B cell (primary cell): Measurements from ENCODE around the gene GPR21. TPM values are rescaled to one million over a fixed set of nuclear protein-coding genes. Genes with fewer than 3 reads are reported as not detected.
A peak's percentile ranks its signal among the peaks of the same experiment; 100 is the strongest.

Experiments used
- ATAC-seq: fragments of 200-7000 bp; cut with Tn5 transposase; one replicate; pipeline ENCODE4 v1.10.0; 2021; ENCODE audit warnings: low read depth, mild to moderate bottlenecking, moderate number of reproducible peaks, moderate library complexity
- CTCF ChIA-PET: fragments of 350-600 bp; sonication (Branson Sonifier 250); formaldehyde crosslinking; loops from one replicate; lab custom pipeline; 2021; ENCODE audit warnings: antibody characterized with exemption, inconsistent platforms; lab: Charles Lee
- POLR2A ChIA-PET: fragments of 350-600 bp; sonication (Branson Sonifier 250); formaldehyde crosslinking; loops from one replicate; lab custom pipeline; 2021; ENCODE audit warnings: antibody characterized with exemption; lab: Charles Lee
- DNase-seq: peaks from one replicate; pipeline ENCODE4 v3.0.0; 2013
- H2AFZ ChIP-seq: 2 replicates; pipeline ENCODE4 v1.6.1; 2012; ENCODE audit warnings: mild to moderate bottlenecking, low read depth, low read length; ENCODE audit not compliant: insufficient read depth, poor library complexity, severe bottlenecking
- H3K27ac ChIP-seq, 2 donors: 1 replicate in 1 of 2; 2 replicates in 1 of 2; pipeline ENCODE4 v1.5.1; 2012 to 2013; ENCODE audit warnings: low read length in 2 of 2, mild to moderate bottlenecking in 2 of 2, moderate library complexity in 1 of 2
- H3K27me3 ChIP-seq, 4 experiments: fragments of 200-600 bp in 1 of 4; sonication (generic) in 1 of 4; replicated peaks in 1 of 4; 1 replicate in 2 of 4; 2 replicates in 2 of 4; pipeline versions ENCODE4 v1.6.1 to v1.7.0; 2013 to 2016; ENCODE audit warnings: low read length in 3 of 4, mild to moderate bottlenecking in 2 of 4, mixed read lengths in 1 of 4, moderate library complexity in 1 of 4; ENCODE audit not compliant: insufficient read depth in 4 of 4, control insufficient read depth in 3 of 4; ENCODE audit errors: control extremely low read depth in 1 of 4
- H3K36me3 ChIP-seq, 2 experiments: replicated peaks in 1 of 2; 1 replicate in 1 of 2; 2 replicates in 1 of 2; pipeline versions ENCODE4 v1.6.1 to v1.7.1; 2013; ENCODE audit warnings: low read length in 1 of 2; ENCODE audit not compliant: insufficient read depth in 2 of 2, control insufficient read depth in 1 of 2; ENCODE audit errors: control extremely low read depth in 1 of 2, extremely low read depth in 1 of 2
- H3K4me1 ChIP-seq, 2 donors: fragments of 200-600 bp in 1 of 2; sonication (generic) in 1 of 2; 1 replicate in 1 of 2; 2 replicates in 1 of 2; pipeline versions ENCODE4 v1.5.1 to v1.6.1; 2013 to 2017; ENCODE audit warnings: low read length in 2 of 2; ENCODE audit not compliant: control insufficient read depth in 2 of 2, insufficient read depth in 2 of 2
- H3K4me2 ChIP-seq: replicated peaks from 2 replicates; pipeline ENCODE3; 2012; ENCODE audit warnings: mild to moderate bottlenecking, low read depth, low read length; ENCODE audit not compliant: poor library complexity, severe bottlenecking
- H3K4me3 ChIP-seq, 5 experiments: fragments of 200-600 bp in 1 of 5; sonication (generic) in 1 of 5; 1 replicate in 3 of 5; 2 replicates in 2 of 5; pipeline versions ENCODE4 v1.5.1 to v1.7.0; 2011 to 2016; ENCODE audit warnings: low read length in 4 of 5, mild to moderate bottlenecking in 4 of 5, low read depth in 2 of 5, control low read depth in 1 of 5, moderate library complexity in 1 of 5; ENCODE audit not compliant: insufficient read depth in 1 of 5; ENCODE audit errors: control extremely low read depth in 1 of 5, extremely low read depth in 1 of 5
- H3K79me2 ChIP-seq: fragments of 200-600 bp; sonication (generic); one replicate; pipeline ENCODE4 v1.6.0; 2016; ENCODE audit warnings: low read length; ENCODE audit not compliant: control insufficient read depth, insufficient read depth
- H3K9ac ChIP-seq: fragments of 200-600 bp; sonication (generic); 2 replicates; pipeline ENCODE4 v1.6.1; 2017; ENCODE audit warnings: mild to moderate bottlenecking, low read length, moderate library complexity
- H3K9me3 ChIP-seq, 3 donors: one replicate each; pipeline versions ENCODE4 v1.6.1 to v1.7.1; 2013; ENCODE audit warnings: low read length in 2 of 3; ENCODE audit not compliant: control insufficient read depth in 2 of 3, insufficient read depth in 1 of 3; ENCODE audit errors: control extremely low read depth in 1 of 3
- H4K20me1 ChIP-seq: 2 replicates; pipeline ENCODE4 v1.6.0; 2012; ENCODE audit warnings: mild to moderate bottlenecking, low read length; ENCODE audit not compliant: insufficient read depth, control insufficient read depth, poor library complexity, severe bottlenecking
- H3K27ac Mint-ChIP-seq: one replicate; pipeline ENCODE4 v1.8.0; 2021; ENCODE audit warnings: mixed read lengths
- H3K27me3 Mint-ChIP-seq: one replicate; pipeline ENCODE4 v1.8.0; 2021; ENCODE audit warnings: mixed read lengths
- H3K4me1 Mint-ChIP-seq: one replicate; pipeline ENCODE4 v1.8.0; 2021; ENCODE audit warnings: mixed read lengths
- H3K4me3 Mint-ChIP-seq: one replicate; pipeline ENCODE4 v1.8.0; 2021; ENCODE audit warnings: mixed read lengths
- H3K9me3 Mint-ChIP-seq: one replicate; pipeline ENCODE4 v1.8.0; 2022; ENCODE audit warnings: mixed read lengths; ENCODE audit not compliant: insufficient read depth
- CTCF ChIP-seq: fragments of 200-600 bp; IDR thresholded peaks from one replicate; pipeline ENCODE4 v1.8.0; 2022; ENCODE audit warnings: antibody characterized with exemption, mild to moderate bottlenecking
- EZH2 ChIP-seq: IDR thresholded peaks from 2 replicates; pipeline ENCODE4 v1.6.1; 2012; ENCODE audit warnings: borderline replicate concordance, low read depth, mild to moderate bottlenecking, moderate library complexity, low read length; ENCODE audit not compliant: insufficient read depth, poor library complexity, severe bottlenecking
- WGBS: methylation state at CpG from one replicate; pipeline ENCODE4 v1.1.5; 2013; ENCODE audit warnings: missing lambda C conversion rate; ENCODE audit not compliant: insufficient coverage; 5-methylcytosine and 5-hydroxymethylcytosine counted together
- intact Hi-C: fragments of 100-400 bp; cut with micrococcal nuclease; formaldehyde crosslinking; loops from one replicate; pipeline ENCODE4 v1.10.0; 2022
- polyA plus RNA-seq: library from polyadenylated mRNA; depleted of rRNA; stranded (reverse); fragments of >200 nt; gene quantifications from 2 replicates; pipeline ENCODE4 v1.2.3, GENCODE V29; 2012
- total RNA-seq, 2 donors: library from RNA; stranded (reverse); fragments of 120-200 nt in 1 of 2; gene quantifications; 1 replicate in 1 of 2; 2 replicates in 1 of 2; pipeline versions ENCODE4 v1.2.3 to v1.2.4, GENCODE V29; 2013 to 2022

Gene GPR21
- total and polyA plus RNA-seq, 2 donors (not counting 1 experiment from before 2014, with no cell fraction given), result 0.13 to 2.5 TPM

GRCh38 chr9:123081824-123082223 is 48.4 kb downstream of the GPR21 start:
- peak; percentile 54 for ATAC-seq
- H3K4me2 ChIP-seq, result no peak overlapping the region
- H3K36me3 ChIP-seq, result peaks cover 8 to 43% of the 10 kb centered on the region in 2 experiments
- H3K9ac ChIP-seq, result no peak overlapping the region
- H3K9me3 ChIP-seq, result no peaks in the 10 kb centered on the region
- ChIA-PET CTCF (interaction anchor here (0.9 to 7.0 kb wide), 26 partner anchors 9 to 309 kb away, joined by 3 to 214 read pairs (median 4); no protein-coding TSS in a partner anchor), POLR2A (no interaction called here)
- Mint-ChIP-seq H3K4me1 (peaks cover 22% of the 10 kb centered on the region), H3K4me3 (no peak overlapping the region), H3K27ac (no peak overlapping the region), H3K27me3 (no peaks in the 10 kb centered on the region), H3K9me3 (no peaks in the 10 kb centered on the region)
- H4K20me1 ChIP-seq, result no peaks in the 10 kb centered on the region
- no peak overlapping the region for H2AFZ ChIP-seq
- no peaks in the 10 kb centered on the region for H3K27me3 ChIP-seq
- intact Hi-C loops, result loop anchor here (1.0 kb wide), 2 partner anchors 143 to 268 kb away; no protein-coding TSS in a partner anchor
- no peaks in the 10 kb centered on the region for H3K79me2 ChIP-seq
- TF ChIP-seq EZH2 (no peak), CTCF (peak; percentile 81)
- peak; percentile 67 for DNase-seq
- no CpG with 5 or more reads among the region's 2 CpGs for WGBS
- peaks cover 0 to 8% of the 10 kb centered on the region in 2 donors for H3K4me1 ChIP-seq
- no peak overlapping the region for H3K4me3 ChIP-seq
- no peak overlapping the region for H3K27ac ChIP-seq

GRCh38 chr9:123083680-123084079 is 50.2 kb downstream of the GPR21 start:
- Histone ChIP-seq H4K20me1 (no peaks in the 10 kb centered on the region), H3K4me2 (no peak overlapping the region), H2AFZ (no peak overlapping the region), H3K79me2 (no peaks in the 10 kb centered on the region), H3K4me3 (no peak overlapping the region), H3K36me3 (peaks cover under 1 to 41% of the 10 kb centered on the region in 2 experiments), H3K9me3 (no peaks in the 10 kb centered on the region), H3K27me3 (no peaks in the 10 kb centered on the region), H3K9ac (no peak overlapping the region), H3K27ac (no peak overlapping the region), H3K4me1 (peaks cover under 1 to 9% of the 10 kb centered on the region in 2 donors)
- no peaks in the 10 kb centered on the region for H3K27me3 Mint-ChIP-seq
- no peak overlapping the region for H3K27ac Mint-ChIP-seq
- TF ChIP-seq CTCF, result no peak
- no peak for TF ChIP-seq EZH2
- H3K4me3 Mint-ChIP-seq, result no peak overlapping the region
- ATAC-seq (no peak), DNase-seq (no peak)
- H3K9me3 Mint-ChIP-seq, result no peaks in the 10 kb centered on the region
- intact Hi-C loops, result no loop called here
- ChIA-PET POLR2A (no interaction called here), CTCF (interaction anchor here (1.0 to 7.0 kb wide), 7 partner anchors 10 to 268 kb away, joined by 3 to 214 read pairs (median 9); no protein-coding TSS in a partner anchor)
- peaks cover 27% of the 10 kb centered on the region for H3K4me1 Mint-ChIP-seq
- WGBS, result 100% methylated on average over 4 of the region's 6 CpGs
